Amniotic epithelial cell (primary cell): ENCODE data around the gene ETS2.

Experiments
- DNase-seq: peaks from one replicate; pipeline ENCODE4 v3.0.0-alpha.2; 2010; ENCODE audit warnings: low read depth

Gene ETS2

GRCh38 chr21:38802050-38803026 lies 3.4 kb upstream of the ETS2 start:
- DNase-seq: no peak

- no peak for DNase-seq
Observed at GRCh38 chr21:38803075-38803660, 2.6 kb upstream of the ETS2 start.

DNA sequence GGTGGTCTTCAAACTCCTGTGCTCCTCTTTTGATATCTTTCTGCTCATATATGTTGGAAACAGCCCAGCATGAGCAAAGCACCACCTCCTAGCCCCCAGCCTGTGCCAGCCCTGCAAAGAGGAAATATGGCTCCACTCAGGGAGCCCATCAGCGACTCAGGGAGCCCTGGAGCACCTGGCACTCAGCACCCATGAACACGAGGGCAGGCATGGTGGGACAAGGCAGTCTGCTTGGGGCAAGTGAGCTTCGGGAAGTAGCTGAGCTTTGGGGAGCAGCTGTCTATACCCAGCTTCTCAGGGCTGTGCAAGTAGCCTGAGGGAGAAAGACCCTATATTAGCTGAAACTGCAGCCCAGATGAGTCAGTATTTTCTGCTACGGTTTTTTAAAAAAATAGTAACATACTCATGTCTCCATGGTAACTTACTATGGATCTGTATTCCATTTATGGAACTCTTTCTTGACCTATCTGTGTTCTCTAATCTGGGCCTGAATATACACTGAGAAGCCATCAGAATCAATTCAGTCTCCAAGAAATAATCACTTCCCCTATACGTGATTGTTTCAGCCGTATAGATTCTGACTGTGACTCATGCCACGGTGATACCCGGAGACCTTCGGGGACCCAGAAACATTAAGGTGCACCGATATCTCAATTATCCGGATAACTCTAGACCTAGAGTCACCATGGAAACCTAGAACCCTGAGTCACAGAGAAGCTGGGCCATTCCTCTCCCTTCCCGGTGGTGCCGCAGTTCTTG lies 1.5 kb upstream of the ETS2 start:
- no peak for DNase-seq

- DNase-seq: peak; percentile 85
Observed at GRCh38 chr21:38804789-38805327, 871 bp upstream of the ETS2 start.

- DNase-seq: no peak
Observed at GRCh38 chr21:38806153-38806941, 618 bp downstream of the ETS2 start.

GRCh38 chr21:38806942-38807284 lies 1.2 kb downstream of the ETS2 start:
- DNase-seq: peak; percentile 46

- DNase-seq: peak; percentile 56
Observed at GRCh38 chr21:38807441-38807871, 1.7 kb downstream of the ETS2 start.

DNA sequence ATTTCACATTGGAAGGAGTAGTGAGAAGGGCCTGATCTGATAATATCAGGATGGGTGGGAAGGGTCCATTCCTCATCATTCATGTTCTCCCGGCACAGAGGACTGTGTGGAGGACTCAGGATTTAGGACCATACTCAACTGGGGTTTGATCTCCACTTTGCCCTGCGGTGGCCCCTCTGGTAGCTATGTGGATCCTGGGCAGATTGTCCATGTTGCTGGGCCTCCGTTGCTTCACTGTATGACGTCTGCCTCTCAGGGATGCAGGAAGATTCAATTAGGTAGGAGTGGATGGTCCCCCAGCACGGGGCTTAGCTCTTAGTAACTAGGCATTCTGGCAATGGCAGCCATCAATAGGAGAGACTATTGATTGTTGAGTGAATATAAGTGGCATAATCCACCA lies 2.3 kb downstream of the ETS2 start:
- no peak for DNase-seq

DNA sequence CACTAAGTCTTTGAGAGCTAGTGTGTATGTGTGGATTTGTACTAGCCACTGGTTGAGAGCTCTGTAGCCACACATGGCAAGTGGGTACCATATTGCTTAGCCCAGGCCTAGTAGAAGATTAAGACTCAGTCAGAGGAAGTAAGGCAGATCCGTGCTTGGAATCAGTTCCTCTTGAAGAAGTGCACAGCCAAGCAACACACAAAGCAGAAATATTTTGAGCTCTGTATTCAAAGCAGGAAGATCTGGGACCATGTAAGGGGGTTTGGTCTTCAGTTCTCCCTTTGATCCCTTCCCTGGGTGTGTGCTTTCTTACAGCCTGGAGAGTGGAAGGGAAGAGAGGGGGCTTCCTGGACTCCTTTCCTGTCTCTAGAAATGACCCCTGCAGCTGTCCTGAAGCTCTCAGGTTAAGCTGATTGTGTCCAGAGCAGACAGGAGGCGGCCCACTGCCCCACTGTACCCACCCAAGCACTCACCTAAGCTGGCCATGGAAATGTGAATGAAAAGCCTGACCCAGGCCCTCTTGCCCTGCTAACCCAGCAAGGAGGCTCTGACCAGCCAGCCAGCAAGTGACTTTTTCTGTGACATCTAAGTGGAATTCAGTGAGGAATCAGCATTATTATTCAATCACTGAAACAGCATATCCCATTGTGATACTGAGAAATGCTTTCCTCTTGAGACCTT lies 3.6 kb downstream of the ETS2 start:
- no peak for DNase-seq

DNA sequence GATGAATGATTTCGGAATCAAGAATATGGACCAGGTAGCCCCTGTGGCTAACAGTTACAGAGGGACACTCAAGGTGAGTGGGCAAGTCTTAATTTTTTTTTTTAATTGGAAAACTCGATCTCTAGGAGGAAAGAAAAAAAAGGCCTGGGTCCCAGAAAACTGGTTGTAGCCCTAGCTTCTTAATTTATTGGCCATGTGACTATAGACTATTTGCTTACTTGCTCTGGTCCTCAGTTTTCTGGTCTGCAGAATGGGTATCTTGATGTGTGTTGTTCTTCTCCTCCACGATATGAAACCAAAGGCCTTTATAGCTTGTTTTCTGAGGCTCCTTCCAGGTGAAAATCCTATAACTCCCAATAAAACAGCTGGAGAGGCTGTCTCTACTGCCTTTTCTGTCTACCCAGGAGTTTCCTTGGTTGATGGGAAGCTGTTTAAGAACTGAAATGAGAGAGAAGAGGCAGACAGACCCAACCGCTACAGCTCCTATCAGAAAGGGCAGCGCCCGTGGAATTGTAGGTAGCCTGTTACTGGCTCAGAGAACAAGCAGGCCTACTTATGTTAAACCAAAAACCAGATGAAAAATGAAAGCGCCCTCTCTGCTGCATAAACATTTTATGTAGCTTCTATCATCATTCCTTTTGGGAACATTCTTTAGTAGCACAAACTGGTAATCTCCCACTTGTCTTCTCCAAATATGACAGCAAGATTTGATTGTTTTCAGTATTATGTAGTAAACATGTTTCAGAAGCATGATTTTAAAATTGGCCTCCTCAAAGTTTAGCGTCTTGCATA lies 4.5 kb downstream of the ETS2 start:
- DNase-seq: peak; percentile 65

DNA sequence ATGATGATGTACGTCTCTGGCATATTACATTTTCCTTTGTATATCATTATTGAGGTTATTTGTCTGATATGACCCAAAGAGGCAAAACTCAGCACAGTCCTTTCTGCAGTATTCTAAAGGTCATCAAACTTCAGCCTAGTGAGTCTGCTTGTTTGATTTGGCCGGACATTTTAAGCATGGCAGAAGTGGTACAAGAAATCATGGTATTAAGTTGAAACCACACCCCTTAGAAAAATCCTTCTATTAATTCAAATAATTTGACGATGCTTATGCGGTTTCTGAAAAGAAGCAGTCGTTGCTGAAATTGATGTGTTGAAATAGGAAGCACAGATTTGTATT lies 5.1 kb downstream of the ETS2 start:
- DNase-seq: no peak

DNA sequence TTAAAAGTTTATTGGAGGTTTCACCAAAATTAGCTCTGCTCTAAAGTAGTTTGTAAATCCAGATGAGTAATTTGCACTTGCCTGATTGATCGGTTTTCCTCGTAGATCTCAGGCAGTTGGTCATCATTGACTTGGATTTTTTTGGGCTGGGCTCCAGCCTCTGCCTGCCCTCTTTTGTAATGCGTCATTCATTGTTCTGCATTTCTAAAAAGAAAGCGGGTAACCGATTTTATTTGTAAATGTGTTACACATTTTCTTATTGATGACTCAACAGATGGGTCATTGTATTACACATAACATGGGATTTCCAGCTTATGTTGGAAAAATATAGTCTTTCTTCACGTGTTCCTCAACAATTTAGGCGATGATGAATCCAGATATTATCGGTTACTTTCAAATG lies 5.5 kb downstream of the ETS2 start:
- peak; percentile 67 for DNase-seq

- DNase-seq: no peak
Observed at GRCh38 chr21:38813143-38813542, 7.4 kb downstream of the ETS2 start.

GRCh38 chr21:38813547-38813946 lies 7.8 kb downstream of the ETS2 start:
- DNase-seq: no peak

DNA sequence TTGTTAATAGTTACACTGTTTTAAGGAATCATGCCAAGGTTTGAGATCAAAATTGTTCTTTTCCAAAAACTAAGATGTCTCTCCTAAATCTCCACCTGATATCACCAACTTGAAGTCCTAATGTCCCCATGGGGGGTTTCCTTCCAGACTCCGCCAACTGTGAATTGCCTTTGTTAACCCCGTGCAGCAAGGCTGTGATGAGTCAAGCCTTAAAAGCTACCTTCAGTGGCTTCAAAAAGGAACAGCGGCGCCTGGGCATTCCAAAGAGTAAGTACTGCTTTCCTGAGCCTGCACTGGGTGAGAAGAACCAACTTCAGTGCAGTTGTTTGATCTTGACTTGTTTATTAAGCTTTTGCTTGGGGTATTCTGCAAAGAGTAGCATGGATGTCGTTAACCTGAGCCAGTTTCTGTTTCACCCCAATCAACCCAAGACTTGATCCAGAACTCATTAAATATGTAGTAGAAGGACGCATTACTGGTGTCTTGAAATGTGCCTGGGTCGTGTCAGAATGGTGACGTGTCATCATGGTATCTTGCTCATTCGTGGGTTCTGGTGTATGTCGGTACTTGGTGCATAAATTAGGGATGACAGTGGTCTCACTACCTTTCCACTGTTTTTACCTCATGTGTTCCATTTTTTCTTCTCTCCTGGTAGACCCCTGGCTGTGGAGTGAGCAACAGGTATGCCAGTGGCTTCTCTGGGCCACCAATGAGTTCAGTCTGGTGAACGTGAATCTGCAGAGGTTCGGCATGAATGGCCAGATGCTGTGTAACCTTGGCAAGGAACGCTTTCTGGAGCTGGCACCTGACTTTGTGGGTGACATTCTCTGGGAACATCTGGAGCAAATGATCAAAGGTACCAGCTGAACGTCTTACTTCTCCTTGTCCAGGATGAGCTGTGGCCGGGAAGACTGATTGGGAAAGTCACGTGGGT lies 8.7 kb downstream of the ETS2 start:
- no peak for DNase-seq

- DNase-seq: peak; percentile 74
Observed at GRCh38 chr21:38815060-38815405, 9.3 kb downstream of the ETS2 start.

DNA sequence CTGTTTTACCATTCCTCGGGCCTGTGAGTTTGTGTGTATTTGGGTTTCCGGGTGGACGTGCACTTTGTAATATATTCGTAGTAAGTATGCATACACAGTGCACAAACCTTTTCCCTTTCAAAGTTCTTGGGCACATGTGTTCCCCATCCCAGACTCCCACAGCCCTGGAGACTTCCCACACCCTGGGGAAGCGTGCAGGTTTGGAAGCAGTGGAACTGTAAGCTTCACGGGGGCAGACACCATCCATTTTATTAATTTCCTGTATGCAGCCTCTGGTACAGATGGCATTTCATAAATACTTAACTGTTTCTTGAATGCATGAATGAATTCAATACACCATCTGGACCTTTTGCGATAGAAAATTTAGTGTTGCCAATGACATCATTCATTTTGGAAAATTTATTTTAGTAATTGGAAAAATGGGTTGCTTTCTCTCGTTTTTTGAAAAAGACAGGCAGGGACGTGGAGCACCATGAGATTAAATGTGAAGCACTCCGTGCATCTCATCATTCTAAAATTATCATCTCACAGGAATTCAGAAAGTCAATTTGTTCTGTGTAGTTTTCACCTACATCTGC lies 10.8 kb downstream of the ETS2 start:
- DNase-seq: no peak

GRCh38 chr21:38817371-38818324 lies 11.9 kb downstream of the ETS2 start:
- peak; percentile 90 for DNase-seq
